AG04449 (cell line): ENCODE measurements around the gene ZNF226.
"Not testable (repeated sequence)": the region's sequence is repeated elsewhere in the genome, so short reads cannot be mapped to it uniquely, and the experiment has no call there.

Experiments
- CTCF ChIA-PET: fragments of 350-600 bp; formaldehyde crosslinking; extraction: SDS; loops from one replicate; lab custom pipeline; 2021; ENCODE audit warnings: antibody characterized with exemption; lab: Yijun Ruan, JAX
- POLR2A ChIA-PET: fragments of 400-600, 350-600 bp; formaldehyde crosslinking; extraction: SDS; loops from one replicate; lab custom pipeline; 2020; ENCODE audit warnings: antibody characterized with exemption, inconsistent platforms; lab: Yijun Ruan, JAX
- DNase-seq: peaks from one replicate; pipeline ENCODE4 v3.0.0-alpha.2; 2010; ENCODE audit warnings: low read depth, low spot score
- H3K4me3 ChIP-seq: 2 replicates; pipeline ENCODE4 v1.5.1; 2011; ENCODE audit warnings: low read depth, mild to moderate bottlenecking, control low read depth, low read length
- TF ChIP-seq, protein P1 (sequence below): IDR thresholded peaks from one replicate; pipeline ENCODE4 v1.5.1; 2011; ENCODE audit warnings: mild to moderate bottlenecking, moderate library complexity, low read length, control low read depth, inconsistent platforms; ENCODE audit not compliant: insufficient read depth; ENCODE audit errors: missing control alignments

Gene ZNF226

GRCh38 chr19:44182145-44182544 lies 17.2 kb downstream of the ZNF226 start:
- POLR2A ChIA-PET, result no interaction called here

GRCh38 chr19:44190020-44190419 lies 25.1 kb downstream of the ZNF226 start:
- no peak for DNase-seq
- ChIA-PET CTCF (no interaction called here), POLR2A (no interaction called here)
- TF ChIP-seq, protein P1, sequence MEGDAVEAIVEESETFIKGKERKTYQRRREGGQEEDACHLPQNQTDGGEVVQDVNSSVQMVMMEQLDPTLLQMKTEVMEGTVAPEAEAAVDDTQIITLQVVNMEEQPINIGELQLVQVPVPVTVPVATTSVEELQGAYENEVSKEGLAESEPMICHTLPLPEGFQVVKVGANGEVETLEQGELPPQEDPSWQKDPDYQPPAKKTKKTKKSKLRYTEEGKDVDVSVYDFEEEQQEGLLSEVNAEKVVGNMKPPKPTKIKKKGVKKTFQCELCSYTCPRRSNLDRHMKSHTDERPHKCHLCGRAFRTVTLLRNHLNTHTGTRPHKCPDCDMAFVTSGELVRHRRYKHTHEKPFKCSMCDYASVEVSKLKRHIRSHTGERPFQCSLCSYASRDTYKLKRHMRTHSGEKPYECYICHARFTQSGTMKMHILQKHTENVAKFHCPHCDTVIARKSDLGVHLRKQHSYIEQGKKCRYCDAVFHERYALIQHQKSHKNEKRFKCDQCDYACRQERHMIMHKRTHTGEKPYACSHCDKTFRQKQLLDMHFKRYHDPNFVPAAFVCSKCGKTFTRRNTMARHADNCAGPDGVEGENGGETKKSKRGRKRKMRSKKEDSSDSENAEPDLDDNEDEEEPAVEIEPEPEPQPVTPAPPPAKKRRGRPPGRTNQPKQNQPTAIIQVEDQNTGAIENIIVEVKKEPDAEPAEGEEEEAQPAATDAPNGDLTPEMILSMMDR, result no peak
- no peak overlapping the region for H3K4me3 ChIP-seq

More at GRCh38 chr19:44182145-44182544, 17.2 kb downstream of the ZNF226 start:
- no peak overlapping the region for H3K4me3 ChIP-seq
- CTCF ChIA-PET, result no interaction called here
- TF ChIP-seq, protein P1, result no peak
- no peak for DNase-seq

DNA sequence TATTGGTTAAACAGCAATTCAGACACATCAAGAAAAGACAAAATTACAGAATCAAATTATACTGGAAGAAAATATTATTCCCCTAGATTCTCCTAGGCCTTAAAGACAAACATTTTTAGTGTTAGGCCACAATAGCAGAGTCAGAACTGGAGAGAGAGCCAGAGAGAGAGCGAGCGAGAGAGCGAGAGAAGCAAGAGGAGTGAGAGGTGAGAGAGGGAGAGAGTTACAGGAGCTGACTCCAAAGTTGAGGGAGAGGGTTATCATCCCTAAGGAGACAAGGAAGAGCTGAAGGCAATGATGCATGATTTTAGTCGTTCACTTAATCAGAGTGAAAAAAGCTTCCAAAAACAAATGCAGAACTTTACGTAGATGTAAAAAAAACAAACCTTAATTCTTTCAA lies 27.2 kb downstream of the ZNF226 start:
- no peak for DNase-seq
- ChIA-PET CTCF (no interaction called here), POLR2A (no interaction called here)
- H3K4me3 ChIP-seq, result no peak overlapping the region
- TF ChIP-seq, protein P1, result no peak

- DNase-seq, result no peak
- H3K4me3 ChIP-seq, result no peak overlapping the region
- CTCF ChIA-PET, result no interaction called here
- POLR2A ChIA-PET, result no interaction called here
- TF ChIP-seq, protein P1, result no peak
These were observed 31.9 kb downstream of the ZNF226 start for GRCh38 chr19:44196772-44197171.

GRCh38 chr19:44202470-44202869 lies 37.6 kb downstream of the ZNF226 start:
- ChIA-PET POLR2A (no interaction called here), CTCF (no interaction called here)
- TF ChIP-seq, protein P1, result no peak
- DNase-seq, result peak; percentile 5
- H3K4me3 ChIP-seq, result no peak overlapping the region

DNA sequence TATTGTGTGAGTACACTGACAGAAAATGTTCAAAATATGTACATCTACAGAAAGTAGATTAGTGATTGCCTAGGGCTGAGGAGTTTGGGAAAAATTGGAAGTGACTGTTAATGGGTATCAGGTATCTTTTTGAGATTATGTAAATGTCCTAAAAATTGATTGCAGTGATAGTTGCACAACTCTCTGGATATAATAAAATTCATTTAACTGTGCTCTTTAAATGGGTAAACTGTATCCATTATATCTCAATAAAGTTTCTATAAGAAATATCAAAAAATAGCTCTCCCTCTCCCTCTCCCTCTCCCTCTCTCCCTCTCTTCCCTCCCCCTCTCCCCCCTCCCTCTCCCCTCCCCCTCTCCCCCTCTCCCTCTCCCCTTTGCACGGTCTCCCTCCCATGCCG lies 38.1 kb downstream of the ZNF226 start:
- TF ChIP-seq, protein P1, result no peak
- POLR2A ChIA-PET, result no interaction called here
- DNase-seq, result no peak
- H3K4me3 ChIP-seq, result no peak overlapping the region
- CTCF ChIA-PET, result no interaction called here

DNA sequence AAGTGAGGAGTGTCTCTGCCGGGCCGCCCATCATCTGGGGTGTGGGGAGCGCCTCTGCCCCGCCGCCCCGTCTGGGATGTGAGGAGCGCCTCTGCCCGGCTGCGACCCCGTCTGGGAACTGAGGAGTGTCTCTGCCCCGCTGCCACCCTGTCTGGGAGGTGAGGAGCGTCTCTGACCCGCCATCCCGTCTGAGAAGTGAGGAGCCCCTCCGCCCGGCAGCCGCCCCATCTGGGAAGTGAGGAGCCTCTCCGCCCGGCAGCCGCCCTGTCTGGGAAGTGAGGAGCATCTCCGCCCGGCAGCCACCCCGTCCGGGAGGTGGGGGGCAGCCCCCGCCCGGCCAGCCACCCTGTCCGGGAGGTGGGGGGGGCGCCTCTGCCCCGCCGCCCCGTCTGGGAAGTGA lies 39.0 kb downstream of the ZNF226 start:
- H3K4me3 ChIP-seq, CTCF ChIA-PET, POLR2A ChIA-PET, DNase-seq: not testable (repeated sequence)
